WI38 (cell line): ENCODE results near the gene SMURF2.

Experiments
- H3K4me3 ChIP-seq: 2 replicates; pipeline ENCODE4 v1.5.1; 2011; ENCODE audit warnings: low read depth, mild to moderate bottlenecking, control low read depth, low read length
- TF ChIP-seq, protein P1 (sequence below): IDR thresholded peaks from 2 replicates; pipeline ENCODE4 v1.5.1; 2012; ENCODE audit warnings: low read depth, mild to moderate bottlenecking, control low read depth, low read length

SMURF2 gene

DNA sequence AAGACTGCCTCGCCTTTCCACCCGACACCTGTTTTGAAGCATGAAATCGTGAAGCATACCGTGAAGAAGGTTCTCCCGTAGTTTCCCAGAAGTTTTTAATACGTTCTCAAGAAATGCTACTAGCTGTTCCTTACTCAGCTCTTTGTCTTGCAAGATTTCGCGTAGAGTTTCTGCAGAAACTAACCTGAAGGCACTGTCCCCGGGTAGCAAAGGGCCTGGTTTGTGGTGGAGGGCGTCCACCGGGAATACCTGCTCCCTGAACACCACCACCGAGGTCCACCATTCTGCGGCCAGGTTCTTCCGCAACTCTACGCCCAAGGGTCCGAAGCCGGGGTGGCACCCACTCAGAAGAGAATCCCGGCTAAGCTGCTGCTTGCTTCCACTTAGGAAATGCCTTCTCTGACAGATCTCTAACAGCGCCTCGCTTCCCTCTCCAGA is 165.7 kb downstream of the SMURF2 start:
- TF ChIP-seq, protein P1, sequence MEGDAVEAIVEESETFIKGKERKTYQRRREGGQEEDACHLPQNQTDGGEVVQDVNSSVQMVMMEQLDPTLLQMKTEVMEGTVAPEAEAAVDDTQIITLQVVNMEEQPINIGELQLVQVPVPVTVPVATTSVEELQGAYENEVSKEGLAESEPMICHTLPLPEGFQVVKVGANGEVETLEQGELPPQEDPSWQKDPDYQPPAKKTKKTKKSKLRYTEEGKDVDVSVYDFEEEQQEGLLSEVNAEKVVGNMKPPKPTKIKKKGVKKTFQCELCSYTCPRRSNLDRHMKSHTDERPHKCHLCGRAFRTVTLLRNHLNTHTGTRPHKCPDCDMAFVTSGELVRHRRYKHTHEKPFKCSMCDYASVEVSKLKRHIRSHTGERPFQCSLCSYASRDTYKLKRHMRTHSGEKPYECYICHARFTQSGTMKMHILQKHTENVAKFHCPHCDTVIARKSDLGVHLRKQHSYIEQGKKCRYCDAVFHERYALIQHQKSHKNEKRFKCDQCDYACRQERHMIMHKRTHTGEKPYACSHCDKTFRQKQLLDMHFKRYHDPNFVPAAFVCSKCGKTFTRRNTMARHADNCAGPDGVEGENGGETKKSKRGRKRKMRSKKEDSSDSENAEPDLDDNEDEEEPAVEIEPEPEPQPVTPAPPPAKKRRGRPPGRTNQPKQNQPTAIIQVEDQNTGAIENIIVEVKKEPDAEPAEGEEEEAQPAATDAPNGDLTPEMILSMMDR, result no peak
- peak overlapping the region; percentile 70 for H3K4me3 ChIP-seq
